Naive B cell (primary cell): ENCODE results near the gene AVPR1B. TPM values are rescaled to one million over a fixed set of nuclear protein-coding genes. Genes with fewer than 3 reads are reported as not detected.
A peak's percentile ranks its signal among the peaks of the same experiment; 100 is the strongest.

Experiments used
- ATAC-seq, 2 donors: fragments of 150-1000 bp; cut with Tn5 transposase; 2 replicates each; pipeline ENCODE4 v1.10.0; 2021; ENCODE audit warnings: low read depth in 2 of 2, mild to moderate bottlenecking in 2 of 2, moderate library complexity in 2 of 2
- DNase-seq: peaks from one replicate; pipeline ENCODE4 v3.0.0; 2022
- H3K27ac Mint-ChIP-seq, 6 donors: one replicate each; pipeline ENCODE4 v1.8.0; 2020 to 2022; ENCODE audit warnings: mild to moderate bottlenecking in 6 of 6, mixed read lengths in 6 of 6, moderate library complexity in 5 of 6, inconsistent platforms in 2 of 6
- H3K27me3 Mint-ChIP-seq, 3 donors: one replicate each; pipeline ENCODE4 v1.8.0; 2021 to 2022; ENCODE audit warnings: mixed read lengths in 3 of 3, mild to moderate bottlenecking in 1 of 3
- H3K36me3 Mint-ChIP-seq, 2 donors: one replicate each; pipeline ENCODE4 v1.8.0; 2020 to 2022; ENCODE audit warnings: mixed read lengths in 2 of 2, inconsistent platforms in 1 of 2, mild to moderate bottlenecking in 1 of 2
- H3K4me1 Mint-ChIP-seq, 3 donors: one replicate each; pipeline ENCODE4 v1.8.0; 2020 to 2022; ENCODE audit warnings: mixed read lengths in 3 of 3, inconsistent platforms in 1 of 3, mild to moderate bottlenecking in 1 of 3, moderate library complexity in 1 of 3
- H3K4me3 Mint-ChIP-seq, 8 donors: one replicate each; pipeline ENCODE4 v1.8.0; 2020 to 2022; ENCODE audit warnings: mild to moderate bottlenecking in 8 of 8, mixed read lengths in 8 of 8, moderate library complexity in 8 of 8, inconsistent platforms in 2 of 8
- H3K9me3 Mint-ChIP-seq, 7 donors: one replicate each; pipeline ENCODE4 v1.8.0; 2020 to 2022; ENCODE audit warnings: mixed read lengths in 7 of 7, mild to moderate bottlenecking in 5 of 7, inconsistent platforms in 2 of 7, moderate library complexity in 1 of 7
- polyA plus RNA-seq, 6 donors: library from polyadenylated mRNA; unstranded; fragments of 300-500 nt; fragmentation: Illumina TruSeq; gene quantifications; one replicate each; pipeline ENCODE4 v1.2.3, GENCODE V29; 2021; ENCODE audit warnings: low read depth in 6 of 6

The AVPR1B gene
- polyA plus RNA-seq, 6 donors from 2014 or later, result not detected

DNA sequence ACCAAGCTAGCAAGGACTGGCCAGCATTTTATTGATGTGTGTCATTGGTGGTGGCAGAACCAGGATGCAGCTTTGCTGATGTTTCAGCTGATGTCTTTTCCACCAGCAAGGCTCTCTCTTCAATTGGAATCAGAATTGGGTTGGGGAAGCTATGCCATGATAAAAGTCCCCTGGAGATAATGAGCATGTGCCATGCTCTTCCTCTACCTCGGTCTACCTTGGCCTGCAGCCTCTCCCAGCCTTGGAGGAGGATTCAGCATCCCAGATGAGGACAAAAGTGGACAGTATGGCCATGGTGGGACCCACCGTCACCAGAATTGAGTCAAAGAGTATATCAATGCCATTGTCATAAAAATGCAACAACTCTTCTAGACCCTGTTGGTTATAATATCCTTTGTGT lies 8.6 kb downstream of the AVPR1B start:
- ATAC-seq (no peak), DNase-seq (no peak)
- Mint-ChIP-seq H3K4me1 (peaks cover 10 to 18% (median 13%) of the 10 kb centered on the region in 3 donors), H3K36me3 (no peaks in the 10 kb centered on the region), H3K27ac (no peak overlapping the region), H3K4me3 (no peak overlapping the region), H3K27me3 (peaks cover 0 to 5% (median 0%) of the 10 kb centered on the region in 3 donors), H3K9me3 (no peaks in the 10 kb centered on the region)

DNA sequence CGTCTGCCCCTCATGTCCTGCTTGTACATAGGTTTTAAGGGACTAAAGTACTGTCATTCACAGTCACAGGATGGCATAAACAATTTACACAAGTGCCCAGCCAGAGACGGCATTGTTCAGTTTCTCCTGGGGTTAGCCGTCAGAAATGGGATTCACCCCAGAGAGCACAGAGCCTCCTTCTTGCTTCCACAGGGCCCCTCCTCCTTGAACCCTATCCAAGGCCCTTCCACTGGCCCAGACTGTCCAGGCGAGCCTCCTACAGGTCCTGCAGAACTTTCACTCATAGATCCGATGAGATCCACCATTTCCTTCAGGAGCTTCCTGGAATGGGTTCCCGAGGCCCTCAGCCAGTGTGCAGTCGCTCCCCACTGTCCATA lies 10.0 kb downstream of the AVPR1B start:
- peaks cover 0 to 5% (median 0%) of the 10 kb centered on the region in 3 donors for H3K27me3 Mint-ChIP-seq
- DNase-seq, result no peak
- H3K27ac Mint-ChIP-seq, result peak overlapping the region in 1 of 6 donors; percentile 17
- no peak for ATAC-seq
- H3K4me3 Mint-ChIP-seq, result no peak overlapping the region
- peaks cover 14 to 25% (median 25%) of the 10 kb centered on the region in 3 donors for H3K4me1 Mint-ChIP-seq
- no peaks in the 10 kb centered on the region for H3K9me3 Mint-ChIP-seq
- no peaks in the 10 kb centered on the region for H3K36me3 Mint-ChIP-seq

DNA sequence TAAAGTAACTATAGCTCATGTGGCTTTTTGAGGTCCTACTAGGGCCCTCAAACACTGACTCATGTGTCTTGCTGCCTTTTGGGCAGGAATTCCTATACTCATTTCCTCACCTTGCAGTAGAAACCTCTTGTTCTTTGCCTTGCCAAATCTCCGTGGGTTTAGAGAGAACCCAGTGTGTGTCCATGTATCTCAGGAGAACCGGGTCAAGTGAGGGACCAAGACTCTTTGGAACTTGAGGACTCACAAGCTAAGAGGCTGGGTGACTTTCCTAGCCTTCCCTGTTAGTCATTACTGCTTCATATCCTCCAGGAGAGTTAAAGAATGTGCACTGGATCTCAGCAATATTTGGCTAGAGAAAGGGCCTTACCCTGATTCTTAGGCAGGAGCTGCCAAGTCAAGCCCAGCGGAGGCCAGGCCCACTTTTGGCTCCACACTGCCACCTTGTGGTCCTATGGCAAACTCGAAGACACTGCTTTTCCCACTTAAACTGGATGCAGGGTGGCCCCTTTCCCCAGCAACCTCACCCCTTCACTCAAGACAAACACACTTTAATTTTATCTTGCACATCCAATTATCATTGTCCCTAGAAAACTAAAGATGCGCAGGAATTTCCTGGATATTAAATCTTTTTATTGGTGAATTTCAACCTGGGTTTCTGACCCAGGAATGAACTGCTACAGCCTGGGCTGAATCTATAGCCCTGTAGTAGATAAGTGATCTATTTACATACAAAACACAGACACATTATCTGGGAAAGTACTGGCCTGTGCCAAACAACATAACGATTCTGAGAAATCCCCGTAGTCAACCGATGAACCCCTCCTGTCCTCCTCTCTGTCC lies 10.6 kb downstream of the AVPR1B start:
- peaks cover 0 to 5% (median 0%) of the 10 kb centered on the region in 3 donors for H3K27me3 Mint-ChIP-seq
- H3K27ac Mint-ChIP-seq, result peak overlapping the region in 2 of 6 donors; percentile 7 to 24
- DNase-seq, result peak; percentile 73
- H3K4me3 Mint-ChIP-seq, result no peak overlapping the region
- H3K36me3 Mint-ChIP-seq, result no peaks in the 10 kb centered on the region
- H3K9me3 Mint-ChIP-seq, result no peaks in the 10 kb centered on the region
- H3K4me1 Mint-ChIP-seq, result peaks cover 20 to 31% (median 31%) of the 10 kb centered on the region in 3 donors
- peak; percentile 94 to 95 for ATAC-seq

DNA sequence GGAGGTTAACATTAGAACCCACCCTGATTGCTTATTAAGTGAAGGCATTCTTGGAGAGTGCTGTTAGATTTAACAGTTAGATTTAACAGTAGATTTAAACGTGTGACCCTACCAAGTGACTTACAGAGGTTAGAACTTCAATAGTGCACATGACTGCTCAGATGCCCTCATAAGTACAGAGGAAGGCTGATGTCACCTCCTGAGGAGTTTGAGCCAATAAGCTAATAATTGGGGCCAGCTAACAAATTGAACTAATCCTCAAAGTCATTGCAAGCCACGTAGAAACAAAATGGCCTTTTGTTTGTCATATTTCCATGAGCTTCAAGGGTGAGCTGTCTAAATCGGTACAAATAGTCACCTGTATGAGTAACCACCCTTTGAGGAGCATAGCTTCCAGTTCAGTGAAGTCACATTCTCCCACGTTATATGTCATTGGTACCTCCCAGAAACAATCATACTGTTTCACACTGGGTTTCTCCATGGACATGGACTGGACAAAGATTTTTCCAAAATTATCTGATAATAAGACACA lies 11.7 kb downstream of the AVPR1B start:
- no peaks in the 10 kb centered on the region for H3K9me3 Mint-ChIP-seq
- H3K4me1 Mint-ChIP-seq, result peaks cover 30 to 41% (median 41%) of the 10 kb centered on the region in 3 donors
- no peaks in the 10 kb centered on the region for H3K36me3 Mint-ChIP-seq
- peaks cover 0 to 5% (median 0%) of the 10 kb centered on the region in 3 donors for H3K27me3 Mint-ChIP-seq
- DNase-seq (no peak), ATAC-seq (no peak)
- peak overlapping the region in 2 of 6 donors; percentile 24 to 59 for H3K27ac Mint-ChIP-seq
- H3K4me3 Mint-ChIP-seq, result no peak overlapping the region

DNA sequence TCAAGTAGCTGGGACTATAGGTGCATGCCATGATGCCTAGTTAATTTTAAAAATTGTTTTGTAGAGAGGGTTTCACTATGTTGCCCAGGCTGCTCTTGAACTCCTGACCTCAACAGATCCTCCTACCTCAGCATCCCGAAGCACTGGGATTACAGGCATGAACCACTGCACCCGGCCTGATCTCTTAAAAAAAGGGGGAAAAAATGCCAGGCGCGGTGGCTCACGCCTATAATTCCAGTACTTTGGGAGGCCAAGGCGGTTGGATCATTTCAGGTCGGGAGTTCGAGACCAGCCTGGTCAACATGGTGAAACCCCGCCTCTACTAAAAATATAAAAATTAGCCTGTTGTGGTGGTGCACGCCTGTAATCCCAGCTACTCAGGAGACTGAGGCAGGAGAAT lies 13.2 kb downstream of the AVPR1B start:
- Mint-ChIP-seq H3K36me3 (no peaks in the 10 kb centered on the region), H3K27me3 (no peaks in the 10 kb centered on the region)

DNA sequence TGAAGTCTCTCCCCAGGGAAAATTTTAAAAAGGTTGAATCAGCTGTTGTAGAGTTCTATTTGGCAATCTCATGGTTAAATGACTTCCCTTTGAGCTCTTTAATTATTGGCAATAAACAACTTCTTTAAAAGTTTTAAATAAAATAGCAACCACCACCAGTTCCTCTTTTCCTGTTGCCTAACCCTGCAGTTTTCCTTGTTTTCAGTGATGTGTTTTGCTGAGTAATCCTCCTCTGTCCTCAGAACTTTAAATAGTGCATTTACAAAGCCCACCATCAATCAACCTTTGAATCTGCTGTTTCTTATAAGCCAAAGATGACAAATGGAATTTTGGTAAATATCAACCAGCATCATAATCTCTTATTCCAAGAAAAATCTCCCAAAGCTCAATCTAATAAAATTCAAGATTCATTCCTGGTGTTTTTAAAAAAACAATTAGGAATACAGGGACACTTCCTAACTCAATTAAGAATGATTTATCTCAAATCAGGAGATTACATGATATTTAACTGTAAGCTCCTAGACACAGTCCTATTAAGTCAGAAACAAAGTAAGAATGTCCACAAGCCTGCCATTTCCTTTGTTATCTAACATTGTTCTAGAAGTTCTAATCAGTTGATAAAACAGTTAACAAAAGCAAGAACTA lies 14.8 kb downstream of the AVPR1B start:
- Mint-ChIP-seq H3K4me1 (peaks cover 49 to 58% (median 51%) of the 10 kb centered on the region in 3 donors), H3K4me3 (no peak overlapping the region), H3K27ac (peak overlapping the region in 2 of 6 donors; percentile 65 to 69), H3K36me3 (no peaks in the 10 kb centered on the region), H3K27me3 (no peaks in the 10 kb centered on the region), H3K9me3 (no peaks in the 10 kb centered on the region)
- no peak for DNase-seq
- ATAC-seq, result no peak

More for the DNA sequence above, 13.2 kb downstream of the AVPR1B start:
- no peak overlapping the region for H3K4me3 Mint-ChIP-seq
- H3K4me1 Mint-ChIP-seq, result peaks cover 38 to 53% (median 51%) of the 10 kb centered on the region in 3 donors
- no peaks in the 10 kb centered on the region for H3K9me3 Mint-ChIP-seq
- H3K27ac Mint-ChIP-seq, result peak overlapping the region in 5 of 6 donors; percentile 14 to 81 (median 29)
- no peak for ATAC-seq
- no peak for DNase-seq

DNA sequence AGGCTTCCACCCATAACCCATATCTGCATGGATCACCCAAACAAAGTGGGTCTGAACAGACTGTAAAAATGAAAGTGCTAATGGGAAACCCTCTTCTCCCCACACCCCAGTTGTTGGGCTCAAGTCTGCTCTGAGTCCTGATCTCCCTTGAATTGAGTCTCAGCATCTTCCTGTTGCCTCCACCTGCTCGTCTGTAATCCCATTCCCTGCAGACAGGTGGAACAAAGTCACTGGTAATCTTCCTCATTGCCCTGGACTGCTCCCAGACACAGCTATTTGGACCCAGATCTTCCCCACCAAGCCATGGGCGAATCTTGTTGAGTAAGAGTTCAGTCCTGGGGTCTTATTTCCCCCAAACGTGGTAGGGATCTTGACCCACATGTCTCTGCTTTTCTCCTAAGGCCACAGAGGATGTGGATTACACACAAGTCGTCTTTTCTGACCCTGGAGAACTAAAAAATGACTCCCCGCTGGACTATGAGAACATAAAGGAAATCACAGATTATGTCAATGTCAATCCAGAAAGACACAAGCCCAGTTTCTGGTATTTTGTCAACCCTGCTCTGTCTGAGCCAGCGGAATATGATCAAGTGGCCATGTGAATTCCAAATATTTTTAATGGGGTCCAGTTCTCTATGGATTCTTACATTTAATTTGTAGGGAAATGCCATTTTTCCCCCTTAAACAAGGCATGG lies 15.7 kb downstream of the AVPR1B start:
- H3K4me1 Mint-ChIP-seq, result peaks cover 42 to 56% (median 47%) of the 10 kb centered on the region in 3 donors
- ATAC-seq (no peak), DNase-seq (no peak)
- no peaks in the 10 kb centered on the region for H3K27me3 Mint-ChIP-seq
- H3K4me3 Mint-ChIP-seq, result no peak overlapping the region
- H3K27ac Mint-ChIP-seq, result peak overlapping the region in 2 of 6 donors; percentile 65 to 88
- no peaks in the 10 kb centered on the region for H3K36me3 Mint-ChIP-seq
- H3K9me3 Mint-ChIP-seq, result no peaks in the 10 kb centered on the region

DNA sequence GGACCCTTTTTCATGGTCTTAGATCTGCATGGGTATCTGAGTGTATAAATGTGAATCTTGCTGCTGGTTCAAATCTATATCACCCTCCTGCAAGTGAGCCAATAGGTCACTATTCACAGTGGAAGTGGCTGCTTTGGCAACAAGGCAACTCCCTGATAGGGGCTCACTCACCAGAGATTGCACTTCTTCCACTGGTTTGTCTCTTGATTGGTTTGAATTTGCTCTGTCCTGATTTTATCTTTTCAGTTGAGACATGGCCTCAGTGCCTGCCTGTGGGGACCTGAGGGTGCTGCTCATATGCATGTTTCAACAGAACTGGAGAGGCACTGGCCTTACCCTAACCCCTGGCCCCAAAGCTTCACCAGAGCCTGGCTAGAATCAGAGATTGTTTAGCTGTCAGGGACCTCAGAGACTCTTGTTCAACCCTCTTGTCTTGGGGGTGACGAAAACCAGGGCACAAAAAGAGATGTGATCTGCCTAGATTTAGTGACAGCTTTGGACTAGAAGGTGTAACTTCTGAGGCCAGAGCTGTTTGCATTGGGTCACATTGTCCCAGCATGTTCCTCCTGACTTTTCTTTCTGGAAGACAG lies 16.9 kb downstream of the AVPR1B start:
- Mint-ChIP-seq H3K4me3 (peak overlapping the region in 1 of 8 donors; percentile 50), H3K36me3 (no peaks in the 10 kb centered on the region), H3K27ac (peak overlapping the region in 2 of 6 donors; percentile 12 to 84), H3K27me3 (no peaks in the 10 kb centered on the region), H3K4me1 (peaks cover 39 to 53% (median 45%) of the 10 kb centered on the region in 3 donors), H3K9me3 (no peaks in the 10 kb centered on the region)
- DNase-seq (no peak), ATAC-seq (no peak)

DNA sequence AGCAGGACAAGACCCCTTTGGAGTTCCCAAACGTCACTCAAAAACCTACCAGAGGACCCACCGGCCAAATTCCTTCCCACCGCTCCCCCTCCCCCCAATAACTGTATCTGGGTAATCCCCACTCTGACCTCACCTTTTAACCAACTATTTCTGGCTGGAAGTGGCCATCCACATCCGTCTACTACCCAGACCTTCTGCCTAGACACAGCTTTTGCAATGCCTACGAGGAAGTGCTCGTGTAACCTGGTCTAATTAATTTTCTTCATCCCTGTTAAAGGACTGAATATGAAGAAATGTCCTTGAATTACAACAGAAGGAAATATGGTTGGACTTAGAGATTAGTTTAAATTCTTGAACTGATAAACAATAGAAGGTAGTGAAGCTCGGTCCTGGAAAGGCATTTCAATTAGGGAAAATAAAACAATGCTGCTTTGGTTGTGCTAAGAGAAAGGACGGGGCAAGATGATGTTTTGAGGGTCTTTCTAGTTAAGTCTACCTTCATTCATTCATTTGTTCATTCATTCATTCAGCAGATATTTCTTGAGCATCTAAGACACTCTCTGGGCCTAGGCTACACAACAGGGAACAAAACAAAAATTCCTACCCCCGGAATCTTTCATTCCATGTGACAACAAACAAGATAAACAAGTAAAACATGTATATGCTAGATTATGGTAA lies 18.8 kb downstream of the AVPR1B start:
- Mint-ChIP-seq H3K9me3 (no peaks in the 10 kb centered on the region), H3K4me3 (no peak overlapping the region), H3K27ac (peak overlapping the region in 3 of 6 donors; percentile 13 to 93 (median 87)), H3K27me3 (no peaks in the 10 kb centered on the region), H3K4me1 (peaks cover 33 to 47% (median 40%) of the 10 kb centered on the region in 3 donors), H3K36me3 (no peaks in the 10 kb centered on the region)
- no peak for ATAC-seq
- DNase-seq, result no peak

DNA sequence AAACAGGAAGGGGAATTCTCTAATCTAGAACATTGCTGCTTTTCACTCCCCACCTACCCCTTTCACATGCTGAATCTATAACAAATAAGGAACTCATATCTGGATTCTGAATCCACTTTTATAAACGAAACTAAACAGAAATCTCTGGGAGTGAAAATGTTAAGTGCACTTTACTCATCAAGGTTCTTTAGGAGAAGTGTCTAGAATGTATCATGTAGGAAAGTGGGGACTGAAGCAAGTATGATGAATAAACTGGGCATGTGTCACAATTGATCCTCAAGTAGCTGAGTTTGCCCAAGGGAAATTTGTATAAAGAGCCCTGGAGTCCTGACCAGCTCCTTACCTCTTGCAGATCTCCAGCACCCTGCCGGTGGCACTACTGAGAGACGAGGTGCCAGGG lies 19.8 kb downstream of the AVPR1B start:
- H3K4me3 Mint-ChIP-seq, result no peak overlapping the region
- H3K27ac Mint-ChIP-seq, result peak overlapping the region in 1 of 6 donors; percentile 59
- no peaks in the 10 kb centered on the region for H3K9me3 Mint-ChIP-seq
- no peaks in the 10 kb centered on the region for H3K27me3 Mint-ChIP-seq
- H3K36me3 Mint-ChIP-seq, result no peaks in the 10 kb centered on the region
- DNase-seq (no peak), ATAC-seq (no peak)
- H3K4me1 Mint-ChIP-seq, result peaks cover 28 to 38% (median 37%) of the 10 kb centered on the region in 3 donors

DNA sequence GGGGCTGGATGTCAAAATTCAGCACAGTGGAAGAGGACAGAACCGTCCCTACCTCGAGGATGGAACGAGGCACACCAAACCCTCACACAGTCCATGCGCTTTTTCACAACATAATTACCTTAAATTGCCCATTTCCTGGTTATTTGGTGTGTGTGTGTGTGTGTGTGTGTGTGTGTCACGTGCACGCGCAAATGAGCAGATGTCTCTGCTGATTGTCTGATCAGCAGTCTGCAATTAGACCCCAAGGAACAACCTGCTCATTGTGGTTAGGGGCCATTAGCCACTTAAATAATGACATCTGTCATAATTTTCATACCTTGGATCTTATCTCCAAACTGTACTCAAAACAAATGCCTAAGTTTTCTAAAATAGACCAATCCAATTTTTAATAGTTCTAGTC lies 23.2 kb downstream of the AVPR1B start:
- Mint-ChIP-seq H3K36me3 (no peaks in the 10 kb centered on the region), H3K27ac (peak overlapping the region in 1 of 6 donors; percentile 3), H3K9me3 (no peaks in the 10 kb centered on the region), H3K4me3 (no peak overlapping the region), H3K27me3 (no peaks in the 10 kb centered on the region), H3K4me1 (peaks cover 0 to 11% (median 8%) of the 10 kb centered on the region in 3 donors)
- no peak for ATAC-seq
- DNase-seq, result no peak

DNA sequence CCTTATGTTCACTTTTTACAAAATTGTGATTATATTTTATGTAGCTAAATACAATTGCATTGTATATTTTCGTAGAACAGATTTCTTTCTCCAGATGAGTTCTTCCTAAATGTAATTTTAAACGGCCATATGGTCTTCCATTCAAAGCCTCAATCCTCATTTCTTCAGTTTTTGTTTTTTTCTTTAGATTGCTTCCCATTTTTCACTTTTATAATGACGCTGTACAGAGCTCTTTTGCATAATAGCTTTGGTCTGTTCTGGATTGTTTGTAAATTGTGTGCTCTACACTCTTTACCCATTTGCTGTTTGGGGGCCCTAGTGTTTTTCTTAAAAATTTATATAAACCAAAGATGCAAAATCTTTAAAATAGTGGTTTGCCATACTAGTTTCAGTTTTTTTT lies 27.8 kb downstream of the AVPR1B start:
- Mint-ChIP-seq H3K4me1 (peaks cover 0 to 3% (median 0%) of the 10 kb centered on the region in 3 donors), H3K27ac (no peak overlapping the region), H3K36me3 (no peaks in the 10 kb centered on the region), H3K27me3 (no peaks in the 10 kb centered on the region), H3K4me3 (no peak overlapping the region), H3K9me3 (no peaks in the 10 kb centered on the region)
- DNase-seq (no peak), ATAC-seq (no peak)
